A549 (cell line): ENCODE data around the gene SPAG7. TPM values are rescaled to one million over a fixed set of nuclear protein-coding genes. Genes with fewer than 3 reads are reported as not detected.

ENCODE experiments used
- ATAC-seq, 2 experiments: fragments of 200-7000 bp in 1 of 2; fragments of >200 bp in 1 of 2; cut with Nextera tagmentation in 1 of 2; cut with Tn5 transposase in 1 of 2; 3 replicates each; pipeline versions ENCODE4 v1.8.0 to v1.9.1; 2018 to 2020; ENCODE audit warnings: mild to moderate bottlenecking in 1 of 2, moderate library complexity in 1 of 2
- CTCF ChIA-PET: fragments of 300-600 bp; sonication (Branson Sonifier 250); formaldehyde crosslinking; extraction: SDS; loops from one replicate; lab custom pipeline; 2021; ENCODE audit warnings: antibody characterized with exemption, inconsistent platforms; lab: Yijun Ruan, JAX
- POLR2A ChIA-PET: fragments of 350-600 bp; formaldehyde crosslinking; extraction: SDS; loops from one replicate; lab custom pipeline; 2021; ENCODE audit warnings: antibody characterized with exemption, inconsistent platforms; lab: Yijun Ruan, JAX
- DNase-seq, 2 experiments: peaks; one replicate each; pipeline versions ENCODE4 v3.0.0 to v3.0.0-alpha.2; 2011 to 2016; ENCODE audit warnings: low read depth in 1 of 2, low spot score in 1 of 2
- FAIRE-seq: peaks from 2 replicates; lab custom pipeline; 2011; peaks lifted over from hg19 to GRCh38; lab: Jason Lieb, UNC
- H3K27ac ChIP-seq, 2 experiments: fragments of >200 bp; sonication (Bioruptor Twin); formaldehyde crosslinking; 3 replicates each; pipeline ENCODE4 v1.5.1; 2016 to 2017
- H3K4me1 ChIP-seq: fragments of >200 bp; sonication (Bioruptor Twin); formaldehyde crosslinking; 3 replicates; pipeline ENCODE4 v1.6.1; 2016
- H3K4me2 ChIP-seq: fragments of >200 bp; sonication (Bioruptor Twin); formaldehyde crosslinking; 3 replicates; pipeline ENCODE4 v1.6.1; 2016
- H3K4me3 ChIP-seq: fragments of >200 bp; sonication (Bioruptor Twin); formaldehyde crosslinking; 3 replicates; pipeline ENCODE4 v1.5.1; 2016
- H3K9me3 ChIP-seq: fragments of >200 bp; sonication (Bioruptor Twin); formaldehyde crosslinking; 3 replicates; pipeline ENCODE4 v1.6.1; 2016
- ATOH8 ChIP-seq: fragments of 250-450 bp; sonication (Bioruptor Pico); IDR thresholded peaks from 2 replicates; pipeline ENCODE4 v1.5.0; 2020; ENCODE audit warnings: low read depth, mild to moderate bottlenecking, moderate library complexity
- BCL3 ChIP-seq: fragments of >200 bp; sonication (Bioruptor Twin); formaldehyde crosslinking; IDR thresholded peaks from 3 replicates; pipeline ENCODE4 v1.6.1; 2016
- BHLHE40 ChIP-seq: IDR thresholded peaks from 2 replicates; pipeline ENCODE4 v1.6.1; 2012; ENCODE audit warnings: low read depth, low read length, inconsistent platforms
- CEBPB ChIP-seq, 2 experiments: fragments of >200 bp in 1 of 2; sonication (Bioruptor Twin) in 1 of 2; formaldehyde crosslinking in 1 of 2; IDR thresholded peaks; 2 replicates each; pipeline ENCODE4 v1.6.1; 2012 to 2016
- CHD2 ChIP-seq: fragments of 150-350 bp; IDR thresholded peaks from 2 replicates; pipeline ENCODE4 v1.6.1; 2014; ENCODE audit warnings: low read length; ENCODE audit not compliant: partially characterized antibody
- E2F6 ChIP-seq: IDR thresholded peaks from 2 replicates; pipeline ENCODE4 v1.6.1; 2012; ENCODE audit warnings: low read depth, borderline replicate concordance
- EHMT2 ChIP-seq: fragments of 200-600 bp; sonication (generic); IDR thresholded peaks from 2 replicates; pipeline ENCODE4 v1.6.1; 2016; ENCODE audit warnings: antibody characterized with exemption, low read depth, mild to moderate bottlenecking, moderate library complexity
- ELK1 ChIP-seq: fragments of 150-350 bp; IDR thresholded peaks from 2 replicates; pipeline ENCODE4 v1.6.1; 2014; ENCODE audit warnings: low read depth, mild to moderate bottlenecking, low read length
- EP300 ChIP-seq, 2 experiments: fragments of >200 bp; sonication (Bioruptor Twin); formaldehyde crosslinking; IDR thresholded peaks; 2 replicates in 1 of 2; 3 replicates in 1 of 2; pipeline ENCODE4 v1.6.1; 2016 to 2017
- ESRRA ChIP-seq: fragments of 150-350 bp; IDR thresholded peaks from 2 replicates; pipeline ENCODE4 v1.6.1; 2014; ENCODE audit warnings: mild to moderate bottlenecking, low read length, borderline replicate concordance
- FOSL2 ChIP-seq, 2 experiments: fragments of 450-650 bp in 1 of 2; fragments of >200 bp in 1 of 2; sonication (Bioruptor Twin) in 1 of 2; formaldehyde crosslinking; IDR thresholded peaks; 2 replicates each; pipeline versions ENCODE4 v1.5.0 to v1.6.1; 2016 to 2020; ENCODE audit warnings: mild to moderate bottlenecking in 1 of 2, moderate library complexity in 1 of 2
- GATA3 ChIP-seq: IDR thresholded peaks from 2 replicates; pipeline ENCODE4 v1.6.1; 2012; ENCODE audit warnings: borderline replicate concordance
- HOXA7 ChIP-seq: fragments of 250-450 bp; sonication (Bioruptor Pico); IDR thresholded peaks from 2 replicates; pipeline ENCODE4 v1.5.0; 2020; ENCODE audit warnings: mild to moderate bottlenecking, moderate library complexity
- HOXB13 ChIP-seq: fragments of 250-450 bp; sonication (Bioruptor Pico); IDR thresholded peaks from 2 replicates; pipeline ENCODE4 v1.5.0; 2020; ENCODE audit warnings: low read depth, mild to moderate bottlenecking, moderate library complexity
- HOXB5 ChIP-seq: fragments of 250-450 bp; sonication (Bioruptor Pico); IDR thresholded peaks from 2 replicates; pipeline ENCODE4 v1.5.0; 2020; ENCODE audit warnings: mild to moderate bottlenecking, moderate library complexity
- JUNB ChIP-seq: fragments of >200 bp; sonication (Bioruptor Twin); formaldehyde crosslinking; IDR thresholded peaks from 2 replicates; pipeline ENCODE4 v1.6.1; 2016
- MAX ChIP-seq: IDR thresholded peaks from 2 replicates; pipeline ENCODE4 v1.6.1; 2012
- MAZ ChIP-seq: fragments of 150-350 bp; IDR thresholded peaks from 2 replicates; pipeline ENCODE4 v1.6.1; 2014; ENCODE audit warnings: antibody characterized with exemption, low read depth, low read length, borderline replicate concordance
- MYC ChIP-seq: IDR thresholded peaks from 2 replicates; pipeline ENCODE4 v1.6.1; 2012; ENCODE audit warnings: mild to moderate bottlenecking, inconsistent platforms, low read length, improper control_type of control experiment, borderline replicate concordance
- PBX3 ChIP-seq: IDR thresholded peaks from 2 replicates; pipeline ENCODE4 v1.6.1; 2012
- PHF8 ChIP-seq: fragments of 200-600 bp; sonication (generic); IDR thresholded peaks from 2 replicates; pipeline ENCODE4 v1.6.1; 2016; ENCODE audit warnings: low read depth, mild to moderate bottlenecking, antibody characterized with exemption, moderate library complexity, borderline replicate concordance
- POLR2A ChIP-seq: IDR thresholded peaks from 2 replicates; pipeline ENCODE4 v1.6.1; 2012; ENCODE audit warnings: mild to moderate bottlenecking, low read length
- POLR2AphosphoS2 ChIP-seq: conservative IDR thresholded peaks from 2 replicates; pipeline ENCODE4 v1.6.1; 2012; ENCODE audit warnings: low read length, improper control_type of control experiment, inconsistent platforms
- RARB ChIP-seq: fragments of 250-450 bp; sonication (Bioruptor Pico); IDR thresholded peaks from 2 replicates; pipeline ENCODE4 v1.8.0; 2021; ENCODE audit warnings: mild to moderate bottlenecking, moderate library complexity
- RNF2 ChIP-seq: fragments of 200-600 bp; sonication (generic); IDR thresholded peaks from 2 replicates; pipeline ENCODE4 v1.6.1; 2016; ENCODE audit warnings: low read depth, mild to moderate bottlenecking, antibody characterized with exemption, moderate library complexity, borderline replicate concordance
- SMC3 ChIP-seq: fragments of >200 bp; sonication (Bioruptor Twin); formaldehyde crosslinking; IDR thresholded peaks from 3 replicates; pipeline ENCODE4 v1.6.1; 2018; ENCODE audit warnings: inconsistent platforms
- TFCP2L1 ChIP-seq: fragments of 250-450 bp; sonication (Bioruptor Pico); IDR thresholded peaks from 2 replicates; pipeline ENCODE4 v1.5.0; 2021; ENCODE audit warnings: mild to moderate bottlenecking
- TP53 ChIP-seq: fragments of 250-450 bp; sonication (Bioruptor Pico); IDR thresholded peaks from 2 replicates; pipeline ENCODE4 v1.5.0; 2021; ENCODE audit warnings: mild to moderate bottlenecking, moderate library complexity
- USF2 ChIP-seq: fragments of 450-650 bp; IDR thresholded peaks from 2 replicates; pipeline ENCODE4 v1.6.1; 2014; ENCODE audit warnings: antibody characterized with exemption
- ZSCAN20 ChIP-seq: fragments of 250-450 bp; sonication (Bioruptor Pico); IDR thresholded peaks from 2 replicates; pipeline ENCODE4 v1.8.0; 2022; ENCODE audit warnings: mild to moderate bottlenecking, moderate library complexity
- WGBS: methylation state at CpG from one replicate; pipeline ENCODE4 v1.1.6; 2017; ENCODE audit errors: missing lambda C conversion rate; 5-methylcytosine and 5-hydroxymethylcytosine counted together
- polyA plus RNA-seq, 4 experiments: library from polyadenylated mRNA; depleted of rRNA in 3 of 4; stranded (reverse); fragments of >200 nt; fragmentation: RNase III in 1 of 4; extraction: RNeasy Plus Mini Kit Qiagen cat#74134 plus additional on column Dnase treatment in 1 of 4; gene quantifications; 2 replicates in 3 of 4; 3 replicates in 1 of 4; pipeline ENCODE4 v1.2.3, GENCODE V29; 2011 to 2017

Gene SPAG7
- polyA plus RNA-seq, 2 of the 4 experiments (the other 2 are of a cell fraction): 94.9 to 102 TPM

- TF ChIP-seq PHF8: peak; percentile 12; the same call in 1 of the 2 replicates
- TF ChIP-seq PBX3: peak; percentile 58; the same call in 1 of the 2 replicates
- TF ChIP-seq EHMT2: no peak
Observed at GRCh38 chr17:4950075-4950745, 17.4 kb downstream of the SPAG7 start (continued).

- peaks cover 48% of the 10 kb centered on the region for H3K4me1 ChIP-seq
- TF ChIP-seq TP53 (CRISPR knock-in tag) (no peak), USF2 (peak; percentile 67), ATOH8 (CRISPR knock-in tag) (peak; percentile 38; the same call in 1 of the 2 replicates), MAX (peak; percentile 99), EP300 (IDR thresholded peaks at IDR 0.05) (peak in 1 of 2 experiments; percentile 45; a peak in 2 of 5 replicates), CEBPB (IDR thresholded peaks at IDR 0.05) (0 out of 4 replicates have a peak, but pooled peaks of 1 of the 2 experiments have one; percentile 9), MAZ (peak; percentile 12; the same call in 1 of the 2 replicates), ELK1 (no peak), CHD2 (no peak), ZSCAN20 (CRISPR knock-in tag) (no peak), PHF8 (0 out of 2 replicates have a peak, but pooled peaks have one; percentile 4), POLR2AphosphoS2 (no peak), GATA3 (0 out of 2 replicates have a peak, but pooled peaks have one; percentile 12), ESRRA (0 out of 2 replicates have a peak, but pooled peaks have one; percentile 22), BCL3 (0 out of 3 replicates have a peak, but pooled peaks have one; percentile 39), RARB (CRISPR knock-in tag) (peak; percentile 9), HOXB5 (CRISPR knock-in tag) (peak; percentile 80; the same call in 1 of the 2 replicates), FOSL2 (IDR thresholded peaks at IDR 0.05) (no peak), FOSL2 (CRISPR knock-in tag; IDR thresholded peaks at IDR 0.05) (peak; percentile 83), HOXB13 (peak; percentile 64; the same call in 1 of the 2 replicates), E2F6 (peak; percentile 98), RNF2 (no peak), JUNB (no peak), MYC (peak; percentile 98), HOXA7 (CRISPR knock-in tag) (peak; percentile 69; the same call in 1 of the 2 replicates), SMC3 (peak; percentile 17; the same call in 2 of the 3 replicates), BHLHE40 (peak; percentile 62; the same call in 1 of the 2 replicates), POLR2A (peak; percentile 54), TFCP2L1 (CRISPR knock-in tag) (peak; percentile 64; the same call in 1 of the 2 replicates)
- FAIRE-seq (no peak), DNase-seq (peak; percentile 83 to 92), ATAC-seq (peak; percentile 32 to 40)
- H3K27ac ChIP-seq: peak overlapping the region; percentile 99
- no peaks in the 10 kb centered on the region for H3K9me3 ChIP-seq
- peak overlapping the region; percentile 98 for H3K4me3 ChIP-seq
- ChIA-PET CTCF (interaction anchor here (0.6 to 7.1 kb wide), 4 partner anchors 16 to 18 kb away, joined by 3 to 63 read pairs (median 3); partner anchors contain the start of gene SPAG7), POLR2A (interaction anchor here (1.0 to 5.3 kb wide), 7 partner anchors 10 to 239 kb away, joined by 3 to 78 read pairs (median 8); partner anchors contain the start of genes ARRB2, INCA1, KIF1C and RNF167)
- under 1% methylated on average over 29 of the region's 75 CpGs for WGBS
- peak overlapping the region; percentile 99 for H3K4me2 ChIP-seq
Observed at GRCh38 chr17:4949321-4950074, 18.1 kb downstream of the SPAG7 start.
